SK-N-MC (cell line): ENCODE measurements around the gene VWA5B2.

Experiments used
- DNase-seq: peaks from one replicate; pipeline ENCODE4 v3.0.0-alpha.2; 2011; ENCODE audit warnings: low read depth, low spot score
- H3K27ac ChIP-seq: fragments of 200-600 bp; sonication (generic); 2 replicates; pipeline ENCODE4 v1.5.1; 2016; ENCODE audit warnings: mixed run types
- H3K36me3 ChIP-seq: fragments of 200-600 bp; sonication (generic); 2 replicates; pipeline ENCODE4 v1.6.1; 2017; ENCODE audit warnings: antibody characterized with exemption, low read length, mixed read lengths; ENCODE audit not compliant: insufficient read depth
- H3K4me3 ChIP-seq: fragments of 200-600 bp; sonication (generic); 2 replicates; pipeline ENCODE4 v1.5.1; 2016
- H3K9ac ChIP-seq: fragments of 200-600 bp; sonication (generic); 2 replicates; pipeline ENCODE4 v1.8.0; 2017; ENCODE audit warnings: mixed run types, mixed read lengths; ENCODE audit not compliant: insufficient read length
- H3K9me3 ChIP-seq: fragments of 200-600 bp; sonication (generic); 2 replicates; pipeline ENCODE4 v1.6.1; 2017; ENCODE audit warnings: low read depth, mild to moderate bottlenecking, antibody characterized with exemption, low read length, moderate library complexity, mixed read lengths
- EZH2 ChIP-seq: fragments of 200-600 bp; sonication (generic); IDR thresholded peaks from one replicate; pipeline ENCODE4 v1.6.1; 2017; ENCODE audit warnings: antibody characterized with exemption
- FOXP2 ChIP-seq: optimal IDR thresholded peaks from 2 replicates; pipeline ENCODE3; 2011; ENCODE audit warnings: mild to moderate bottlenecking, moderate library complexity; ENCODE audit not compliant: insufficient read depth; ENCODE audit errors: extremely low read length, control extremely low read depth
- POLR2AphosphoS5 ChIP-seq: IDR thresholded peaks from 2 replicates; pipeline ENCODE4 v1.6.1; 2012; ENCODE audit warnings: mild to moderate bottlenecking, low read depth, low read length, borderline replicate concordance

Gene VWA5B2

GRCh38 chr3:184209146-184209923 is 20.1 kb upstream of the VWA5B2 start:
- TF ChIP-seq POLR2AphosphoS5: no peak
- no peak for TF ChIP-seq FOXP2
- no peak for TF ChIP-seq EZH2
- H3K27ac ChIP-seq: no peak overlapping the region
- H3K4me3 ChIP-seq: no peak overlapping the region
- no peaks in the 10 kb centered on the region for H3K36me3 ChIP-seq
- H3K9ac ChIP-seq: no peak overlapping the region
- no peak for DNase-seq
- no peaks in the 10 kb centered on the region for H3K9me3 ChIP-seq

GRCh38 chr3:184211297-184211696 is 18.1 kb upstream of the VWA5B2 start:
- H3K36me3 ChIP-seq: no peaks in the 10 kb centered on the region
- no peak for DNase-seq
- no peak overlapping the region for H3K4me3 ChIP-seq
- no peak overlapping the region for H3K27ac ChIP-seq
- no peak for TF ChIP-seq EZH2
- no peak for TF ChIP-seq FOXP2
- no peak for TF ChIP-seq POLR2AphosphoS5
- no peak overlapping the region for H3K9ac ChIP-seq
- peaks cover 3% of the 10 kb centered on the region; the same call in 1 of the 2 replicates for H3K9me3 ChIP-seq

- TF ChIP-seq FOXP2 (no peak), POLR2AphosphoS5 (no peak), EZH2 (no peak)
- DNase-seq: no peak
- Histone ChIP-seq H3K9ac (no peak overlapping the region), H3K36me3 (no peaks in the 10 kb centered on the region), H3K4me3 (no peak overlapping the region), H3K9me3 (peaks cover 3% of the 10 kb centered on the region; the same call in 1 of the 2 replicates), H3K27ac (no peak overlapping the region)
Observed at GRCh38 chr3:184211718-184212117, 17.7 kb upstream of the VWA5B2 start.

- H3K36me3 ChIP-seq: no peaks in the 10 kb centered on the region
- no peak overlapping the region for H3K9ac ChIP-seq
- TF ChIP-seq FOXP2 (no peak), EZH2 (no peak), POLR2AphosphoS5 (no peak)
- no peak overlapping the region for H3K27ac ChIP-seq
- no peak overlapping the region for H3K4me3 ChIP-seq
- peaks cover 3% of the 10 kb centered on the region; the same call in 1 of the 2 replicates for H3K9me3 ChIP-seq
- DNase-seq: no peak
Observed at GRCh38 chr3:184218814-184219213, 10.6 kb upstream of the VWA5B2 start.

GRCh38 chr3:184222521-184222920 is 6.9 kb upstream of the VWA5B2 start:
- Histone ChIP-seq H3K27ac (no peak overlapping the region), H3K9ac (no peak overlapping the region), H3K9me3 (no peaks in the 10 kb centered on the region), H3K36me3 (no peaks in the 10 kb centered on the region), H3K4me3 (no peak overlapping the region)
- no peak for DNase-seq
- no peak for TF ChIP-seq EZH2
- no peak for TF ChIP-seq POLR2AphosphoS5
- no peak for TF ChIP-seq FOXP2

GRCh38 chr3:184223946-184224345 is 5.4 kb upstream of the VWA5B2 start:
- H3K9me3 ChIP-seq: no peaks in the 10 kb centered on the region
- TF ChIP-seq EZH2: no peak
- TF ChIP-seq FOXP2: no peak
- no peak for TF ChIP-seq POLR2AphosphoS5
- H3K4me3 ChIP-seq: no peak overlapping the region
- no peak overlapping the region for H3K27ac ChIP-seq
- no peak for DNase-seq
- H3K36me3 ChIP-seq: no peaks in the 10 kb centered on the region
- no peak overlapping the region for H3K9ac ChIP-seq

- H3K9me3 ChIP-seq: no peaks in the 10 kb centered on the region
- no peaks in the 10 kb centered on the region for H3K36me3 ChIP-seq
- TF ChIP-seq FOXP2 (no peak), POLR2AphosphoS5 (no peak), EZH2 (no peak)
- no peak overlapping the region for H3K4me3 ChIP-seq
- H3K27ac ChIP-seq: no peak overlapping the region
- no peak overlapping the region for H3K9ac ChIP-seq
- DNase-seq: no peak
Observed at GRCh38 chr3:184227481-184227935, 1.9 kb upstream of the VWA5B2 start.

GRCh38 chr3:184228376-184229137 is 828 bp upstream of the VWA5B2 start:
- H3K9ac ChIP-seq: no peak overlapping the region
- peak overlapping the region; percentile 82 for H3K4me3 ChIP-seq
- H3K9me3 ChIP-seq: no peaks in the 10 kb centered on the region
- no peak for DNase-seq
- H3K27ac ChIP-seq: no peak overlapping the region
- no peaks in the 10 kb centered on the region for H3K36me3 ChIP-seq
- TF ChIP-seq POLR2AphosphoS5 (no peak), EZH2 (no peak)
